ENCODE data around the gene IZUMO1. TPM values are rescaled to one million over a fixed set of nuclear protein-coding genes. Genes with fewer than 3 reads are reported as not detected.

IZUMO1 gene
- total and polyA plus RNA-seq, 2 donors (not counting 3 experiments of a cell fraction or from before 2014, with no cell fraction given) = 0.18 to 1.2 TPM

DNA sequence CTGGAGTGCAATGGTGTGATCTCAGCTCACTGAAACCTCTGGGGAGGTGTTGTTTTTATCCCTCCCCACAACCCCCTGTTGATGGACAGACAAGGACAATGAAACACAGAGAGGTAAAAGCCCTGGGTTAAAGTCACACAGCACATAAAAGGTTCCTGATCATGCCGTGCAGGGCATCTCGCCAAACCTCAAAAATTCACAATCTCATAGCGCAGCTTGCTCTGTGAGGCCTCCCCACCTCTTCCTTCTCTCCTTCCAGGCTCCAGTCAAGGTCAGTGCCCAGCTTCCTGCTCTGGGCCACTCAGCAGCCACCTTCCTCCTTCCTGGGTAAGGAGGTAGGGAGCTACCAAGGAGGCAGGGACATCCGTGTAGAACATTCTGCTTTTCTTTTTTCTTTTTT, 48.7 kb downstream of the IZUMO1 start:
- CTCF ChIA-PET = interaction anchor here (0.8 to 1.4 kb wide), 6 partner anchors 15 to 273 kb away, joined by 3 to 8 read pairs (median 4); no protein-coding TSS in a partner anchor
- POLR2A ChIA-PET = interaction anchor here (0.6 to 1.0 kb wide), 4 partner anchors 27 to 153 kb away, joined by 3 to 10 read pairs (median 4); partner anchors contain the start of genes RPL18 and SPHK2
- Histone ChIP-seq H3K4me3 (replicated peaks in 1 of 3; ENCODE audit: insufficient read depth in 1 of 3, low read depth in 1 of 3, low read length in 3 of 3) (no peak overlapping the region), H2AFZ (ENCODE audit: low read depth, low read length) (peak overlapping the region; percentile 67), H3K36me3 (ENCODE audit: control insufficient read depth in 2 of 2, extremely low read depth in 1 of 2, insufficient read depth in 2 of 2, low read length in 2 of 2) (no peaks in the 10 kb centered on the region), H3K4me1 (ENCODE audit: control insufficient read depth, extremely low read depth, insufficient read depth, low read length) (peaks cover 16% of the 10 kb centered on the region), H3K9me1 (replicated peaks; ENCODE audit: control insufficient read depth, extremely low read depth, insufficient read depth, low read length) (no peaks in the 10 kb centered on the region), H4K20me1 (replicated peaks; ENCODE audit: control insufficient read depth, extremely low read depth, insufficient read depth, low read length) (no peaks in the 10 kb centered on the region), H3K79me2 (ENCODE audit: control insufficient read depth, insufficient read depth, low read length) (no peaks in the 10 kb centered on the region), H3K4me2 (ENCODE audit: insufficient read depth, low read length) (no peak overlapping the region), H3K9me3 (replicated peaks; ENCODE audit: control insufficient read depth, insufficient read depth, low read length) (no peaks in the 10 kb centered on the region), H3K9ac (replicated peaks; ENCODE audit: extremely low read depth, insufficient read depth, low read length) (no peak overlapping the region), H3K27ac (ENCODE audit: insufficient read depth, low read depth, low read length) (no peak overlapping the region), H3K27me3 (ENCODE audit: control insufficient read depth in 2 of 2, insufficient read depth in 2 of 2, low read length in 2 of 2) (no peaks in the 10 kb centered on the region)
- no TSS peak for BruUV-seq (replicated peaks)
- dilution Hi-C loops (cut with MboI; ENCODE audit: extremely low pct_ligation_motif_present, low sequenced_read_pairs) (no loop called here), intact Hi-C loops (cut with micrococcal nuclease) (loop anchor here (1.0 kb wide), 1 partner anchor 49 kb away; no protein-coding TSS in a partner anchor)
- FAIRE-seq (peak; percentile 91), DNase-seq (ENCODE audit: low read depth, low spot score) (peak; percentile 60)
- peak; percentile 45 for TF ChIP-seq GATA2 (IDR thresholded peaks at IDR 0.05; ENCODE audit: insufficient read depth, insufficient read length, low read depth, low read length)
- peak; percentile 59 for TF ChIP-seq POLR2AphosphoS5 (IDR thresholded peaks at IDR 0.05; ENCODE audit: insufficient read depth, low read depth, low read length)
- TF ChIP-seq JUN (IDR thresholded peaks at IDR 0.05; ENCODE audit: borderline replicate concordance, insufficient read depth, insufficient read length, low read depth) = no peak

DNA sequence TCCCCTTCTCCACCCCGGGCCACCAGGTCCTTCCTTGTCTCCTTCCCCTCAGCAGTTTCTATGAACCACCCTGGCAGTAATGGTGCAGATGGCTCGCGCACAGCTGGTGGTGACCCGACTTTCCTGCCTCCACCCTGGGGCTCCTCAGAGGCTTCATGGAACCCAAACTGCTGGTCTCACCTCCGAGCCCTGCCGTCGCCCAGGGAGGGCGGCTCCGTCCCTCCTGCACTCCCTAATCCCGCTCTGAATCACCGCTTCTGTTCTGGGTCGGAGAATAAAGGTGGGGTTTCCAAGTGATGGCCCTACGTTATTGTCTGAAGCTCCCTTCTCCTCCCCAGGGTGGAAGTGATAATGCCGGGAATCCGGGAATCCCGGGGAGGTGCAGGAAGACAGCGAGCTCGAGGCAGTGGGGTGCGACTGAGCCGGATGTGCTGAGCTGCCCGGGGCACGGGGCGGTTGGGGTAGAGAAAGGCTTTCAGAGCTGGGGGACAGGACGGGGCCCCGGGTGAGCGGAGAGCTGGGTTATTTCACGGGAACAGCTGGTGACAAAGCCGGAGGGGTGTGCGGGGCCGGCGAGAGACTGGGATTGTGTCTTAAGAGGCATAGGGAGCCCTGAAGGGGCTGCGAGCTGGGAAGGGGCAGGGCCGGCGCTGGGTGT, 50.2 kb downstream of the IZUMO1 start:
- Histone ChIP-seq H3K4me1 (ENCODE audit: control insufficient read depth, extremely low read depth, insufficient read depth, low read length) (peaks cover 16% of the 10 kb centered on the region), H3K79me2 (ENCODE audit: control insufficient read depth, insufficient read depth, low read length) (no peaks in the 10 kb centered on the region), H3K36me3 (ENCODE audit: control insufficient read depth in 2 of 2, extremely low read depth in 1 of 2, insufficient read depth in 2 of 2, low read length in 2 of 2) (no peaks in the 10 kb centered on the region), H3K4me2 (ENCODE audit: insufficient read depth, low read length) (peak overlapping the region; percentile 68), H4K20me1 (replicated peaks; ENCODE audit: control insufficient read depth, extremely low read depth, insufficient read depth, low read length) (no peaks in the 10 kb centered on the region), H2AFZ (ENCODE audit: low read depth, low read length) (peak overlapping the region; percentile 97), H3K9ac (replicated peaks; ENCODE audit: extremely low read depth, insufficient read depth, low read length) (no peak overlapping the region), H3K9me1 (replicated peaks; ENCODE audit: control insufficient read depth, extremely low read depth, insufficient read depth, low read length) (no peaks in the 10 kb centered on the region), H3K27me3 (ENCODE audit: control insufficient read depth in 2 of 2, insufficient read depth in 2 of 2, low read length in 2 of 2) (no peaks in the 10 kb centered on the region), H3K27ac (ENCODE audit: insufficient read depth, low read depth, low read length) (no peak overlapping the region), H3K4me3 (replicated peaks in 1 of 3; ENCODE audit: insufficient read depth in 1 of 3, low read depth in 1 of 3, low read length in 3 of 3) (peak overlapping the region in 2 of 3 experiments; percentile 6 to 44), H3K9me3 (replicated peaks; ENCODE audit: control insufficient read depth, insufficient read depth, low read length) (no peaks in the 10 kb centered on the region)
- BruUV-seq (replicated peaks) = no TSS peak
- dilution Hi-C loops (cut with MboI; ENCODE audit: extremely low pct_ligation_motif_present, low sequenced_read_pairs) = no loop called here
- TF ChIP-seq POLR2A (IDR thresholded peaks at IDR 0.05; ENCODE audit: low read depth, low read length) (no peak), CTCF (IDR thresholded peaks at IDR 0.05; ENCODE audit: extremely low read depth in 1 of 2, insufficient read depth in 1 of 2, low read depth in 1 of 2, low read length in 2 of 2) (no peak), MYC (IDR thresholded peaks at IDR 0.05; ENCODE audit: low read depth, low read length) (no peak), JUN (IDR thresholded peaks at IDR 0.05; ENCODE audit: borderline replicate concordance, insufficient read depth, insufficient read length, low read depth) (no peak), GATA2 (IDR thresholded peaks at IDR 0.05; ENCODE audit: insufficient read depth, insufficient read length, low read depth, low read length) (no peak), EZH2 (IDR thresholded peaks at IDR 0.05; ENCODE audit: borderline replicate concordance, low read depth, low read length, severe bottlenecking) (no peak), FOS (IDR thresholded peaks at IDR 0.05; ENCODE audit: borderline replicate concordance, insufficient read depth, low read length) (no peak), POLR2AphosphoS5 (IDR thresholded peaks at IDR 0.05; ENCODE audit: insufficient read depth, low read depth, low read length) (no peak)
- TF ChIP-seq, protein P1, sequence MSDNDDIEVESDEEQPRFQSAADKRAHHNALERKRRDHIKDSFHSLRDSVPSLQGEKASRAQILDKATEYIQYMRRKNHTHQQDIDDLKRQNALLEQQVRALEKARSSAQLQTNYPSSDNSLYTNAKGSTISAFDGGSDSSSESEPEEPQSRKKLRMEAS (IDR thresholded peaks at IDR 0.05; ENCODE audit: insufficient read depth, insufficient read length) = no peak
- FAIRE-seq = peak; percentile 46
- ChIA-PET POLR2A (interaction anchor here (0.6 kb wide), 2 partner anchors 265 to 429 kb away, joined by 3 read pairs; no protein-coding TSS in a partner anchor), CTCF (interaction anchor here (0.6 to 2.8 kb wide), 6 partner anchors 16 to 67 kb away, joined by 3 to 10 read pairs (median 5); partner anchors contain the start of gene CA11)
- no peak for DNase-seq (ENCODE audit: low read depth, low spot score)
- intact Hi-C loops (cut with micrococcal nuclease) = no loop called here

All from endothelial cell of umbilical vein (primary cell).